H1 (cell line): ENCODE measurements around the gene BRIP1.

ENCODE experiments used
- CBX5 ChIP-seq: fragments of 300-800, 300-1000 bp; sonication (generic); IDR thresholded peaks from 2 replicates; pipeline ENCODE4 v1.7.1; 2016; ENCODE audit warnings: antibody characterized with exemption, low read length, low read depth
- CTCF ChIP-seq, 3 experiments: IDR thresholded peaks; 1 replicate in 2 of 3; 2 replicates in 1 of 3; pipeline versions ENCODE4 v1.5.1 to v1.6.1; 2011; ENCODE audit warnings: low read length in 3 of 3, mild to moderate bottlenecking in 3 of 3, inconsistent platforms in 2 of 3, low read depth in 1 of 3, moderate library complexity in 1 of 3; ENCODE audit not compliant: insufficient read depth in 1 of 3; ENCODE audit errors: control extremely low read depth in 1 of 3
- EP300 ChIP-seq, 2 experiments: IDR thresholded peaks; 1 replicate in 1 of 2; 2 replicates in 1 of 2; pipeline ENCODE4 v1.6.1; 2011 to 2012; ENCODE audit warnings: low read depth in 2 of 2, low read length in 2 of 2, mild to moderate bottlenecking in 2 of 2, borderline replicate concordance in 1 of 2, inconsistent platforms in 1 of 2, moderate library complexity in 1 of 2
- EZH2 ChIP-seq: fragments of 200-600 bp; sonication (generic); IDR thresholded peaks from 2 replicates; pipeline ENCODE4 v1.7.1; 2012; ENCODE audit warnings: low read depth, mild to moderate bottlenecking, moderate library complexity, low read length, inconsistent platforms; ENCODE audit not compliant: severe bottlenecking
- GABPA ChIP-seq: IDR thresholded peaks from 2 replicates; pipeline ENCODE4 v1.6.1; 2011; ENCODE audit warnings: mild to moderate bottlenecking, low read length, moderate library complexity, borderline replicate concordance; ENCODE audit not compliant: insufficient read depth
- KDM5A ChIP-seq: fragments of 200-600 bp; IDR thresholded peaks from 2 replicates; pipeline ENCODE4 v1.7.1; 2012; ENCODE audit warnings: mild to moderate bottlenecking, low read length, inconsistent platforms, mixed read lengths
- MAFK ChIP-seq: IDR thresholded peaks from 2 replicates; pipeline ENCODE4 v1.6.1; 2012; ENCODE audit warnings: low read depth, mild to moderate bottlenecking, improper control_type of control experiment, low read length
- NRF1 ChIP-seq: IDR thresholded peaks from 2 replicates; pipeline ENCODE4 v1.6.1; 2011; ENCODE audit warnings: mild to moderate bottlenecking, low read depth, low read length, improper control_type of control experiment
- POLR2A ChIP-seq, 2 experiments: IDR thresholded peaks; 1 replicate in 1 of 2; 2 replicates in 1 of 2; pipeline ENCODE4 v1.6.1; 2011; ENCODE audit warnings: low read depth in 2 of 2, low read length in 2 of 2, mild to moderate bottlenecking in 2 of 2; ENCODE audit errors: control extremely low read depth in 1 of 2
- POLR2AphosphoS5 ChIP-seq: IDR thresholded peaks from 2 replicates; pipeline ENCODE4 v1.6.1; 2011; ENCODE audit warnings: low read depth, low read length
- RNF2 ChIP-seq: fragments of 200-900, 300-1000 bp; sonication (generic); IDR thresholded peaks from 2 replicates; pipeline ENCODE4 v1.7.1; 2016; ENCODE audit warnings: borderline replicate concordance, low read depth, mild to moderate bottlenecking, antibody characterized with exemption, low read length; ENCODE audit not compliant: poor library complexity, severe bottlenecking; ENCODE audit errors: missing control alignments
- SP2 ChIP-seq: IDR thresholded peaks from 2 replicates; pipeline ENCODE4 v1.6.1; 2012; ENCODE audit warnings: mild to moderate bottlenecking, low read length, inconsistent platforms
- TAF1 ChIP-seq: IDR thresholded peaks from 2 replicates; pipeline ENCODE4 v1.6.1; 2011; ENCODE audit warnings: mild to moderate bottlenecking, low read depth, low read length
- YY1 ChIP-seq: IDR thresholded peaks from 2 replicates; pipeline ENCODE4 v1.6.1; 2011; ENCODE audit warnings: low read depth, mild to moderate bottlenecking, low read length

GRCh38 chr17:61722398-61722797 is 140.9 kb downstream of the BRIP1 start:
- no peak for TF ChIP-seq CTCF (IDR thresholded peaks at IDR 0.05; ENCODE audit: control extremely low read depth in 1 of 3, insufficient read depth in 1 of 3, low read depth in 1 of 3, low read length in 3 of 3)
- no peak for TF ChIP-seq CBX5
- no peak for TF ChIP-seq EZH2
- TF ChIP-seq RNF2, result no peak
- no peak for TF ChIP-seq NRF1
- no peak for TF ChIP-seq POLR2AphosphoS5
- TF ChIP-seq TAF1, result no peak
- TF ChIP-seq SP2, result no peak
- no peak for TF ChIP-seq GABPA
- TF ChIP-seq POLR2A (IDR thresholded peaks at IDR 0.05; ENCODE audit: control extremely low read depth in 1 of 2, low read depth in 2 of 2, low read length in 2 of 2), result no peak
- no peak for TF ChIP-seq EP300 (IDR thresholded peaks at IDR 0.05; ENCODE audit: borderline replicate concordance in 1 of 2, low read depth in 2 of 2, low read length in 2 of 2)
- no peak for TF ChIP-seq KDM5A
- no peak for TF ChIP-seq YY1
- TF ChIP-seq MAFK, result no peak
